Endothelial cell (in vitro differentiated cells): ENCODE data around the gene LIPI. TPM values are rescaled to one million over a fixed set of nuclear protein-coding genes. Genes with fewer than 3 reads are reported as not detected.

Experiments used
- DNase-seq: peaks from one replicate; pipeline ENCODE4 v3.0.0; 2021; ENCODE audit warnings: low spot score
- H3K27ac Mint-ChIP-seq: one replicate; pipeline ENCODE4 v1.8.0; 2021; ENCODE audit warnings: mixed read lengths, inconsistent platforms; ENCODE audit not compliant: unreplicated experiment
- H3K27me3 Mint-ChIP-seq: one replicate; pipeline ENCODE4 v1.8.0; 2021; ENCODE audit warnings: mild to moderate bottlenecking, moderate library complexity, mixed read lengths, inconsistent platforms; ENCODE audit not compliant: unreplicated experiment
- H3K36me3 Mint-ChIP-seq: one replicate; pipeline ENCODE4 v1.8.0; 2021; ENCODE audit warnings: mild to moderate bottlenecking, low read depth, mixed read lengths, inconsistent platforms; ENCODE audit not compliant: unreplicated experiment
- H3K4me1 Mint-ChIP-seq: one replicate; pipeline ENCODE4 v1.8.0; 2021; ENCODE audit warnings: mild to moderate bottlenecking, mixed read lengths, inconsistent platforms; ENCODE audit not compliant: unreplicated experiment
- H3K4me3 Mint-ChIP-seq: one replicate; pipeline ENCODE4 v1.8.0; 2021; ENCODE audit warnings: mild to moderate bottlenecking, mixed read lengths, inconsistent platforms; ENCODE audit not compliant: unreplicated experiment
- H3K9me3 Mint-ChIP-seq: one replicate; pipeline ENCODE4 v1.8.0; 2021; ENCODE audit warnings: mixed read lengths, inconsistent platforms; ENCODE audit not compliant: unreplicated experiment
- total RNA-seq: library from RNA; stranded (reverse); fragmentation: NEBNext Ultra II Directional; extraction: Animal tissue kit (Norgen Biotek cat#: 25700); gene quantifications from one replicate; pipeline ENCODE4 v1.2.1, GENCODE V29; 2021; ENCODE audit not compliant: unreplicated experiment
- TF ChIP-seq, protein P1 (sequence below): fragments of 200-600 bp; sonication (generic); IDR thresholded peaks from one replicate; pipeline ENCODE4 v1.5.0; 2021; ENCODE audit warnings: antibody characterized with exemption; ENCODE audit not compliant: unreplicated experiment

Gene LIPI
- total RNA-seq, 1 donor from 2014 or later, result not detected

DNA sequence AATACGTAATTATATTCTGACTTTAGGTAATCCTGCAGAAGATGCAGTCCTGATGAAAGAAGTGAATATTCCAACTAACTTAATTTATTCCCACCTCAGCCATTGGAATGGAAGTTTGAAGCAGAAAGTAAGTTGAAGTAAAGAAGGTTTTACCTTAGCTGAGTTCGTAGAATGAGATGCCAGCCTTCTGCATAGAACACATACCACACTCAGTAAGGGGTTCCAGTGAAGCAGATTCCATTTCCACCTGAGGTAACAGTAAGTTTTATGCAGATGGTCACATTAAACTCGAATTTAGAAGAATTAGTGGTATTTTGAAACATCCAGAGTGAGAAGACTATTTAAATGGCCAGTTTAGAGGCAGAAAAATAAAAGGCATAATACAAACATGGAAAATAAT is 25.4 kb upstream of the LIPI start:
- TF ChIP-seq, protein P1, sequence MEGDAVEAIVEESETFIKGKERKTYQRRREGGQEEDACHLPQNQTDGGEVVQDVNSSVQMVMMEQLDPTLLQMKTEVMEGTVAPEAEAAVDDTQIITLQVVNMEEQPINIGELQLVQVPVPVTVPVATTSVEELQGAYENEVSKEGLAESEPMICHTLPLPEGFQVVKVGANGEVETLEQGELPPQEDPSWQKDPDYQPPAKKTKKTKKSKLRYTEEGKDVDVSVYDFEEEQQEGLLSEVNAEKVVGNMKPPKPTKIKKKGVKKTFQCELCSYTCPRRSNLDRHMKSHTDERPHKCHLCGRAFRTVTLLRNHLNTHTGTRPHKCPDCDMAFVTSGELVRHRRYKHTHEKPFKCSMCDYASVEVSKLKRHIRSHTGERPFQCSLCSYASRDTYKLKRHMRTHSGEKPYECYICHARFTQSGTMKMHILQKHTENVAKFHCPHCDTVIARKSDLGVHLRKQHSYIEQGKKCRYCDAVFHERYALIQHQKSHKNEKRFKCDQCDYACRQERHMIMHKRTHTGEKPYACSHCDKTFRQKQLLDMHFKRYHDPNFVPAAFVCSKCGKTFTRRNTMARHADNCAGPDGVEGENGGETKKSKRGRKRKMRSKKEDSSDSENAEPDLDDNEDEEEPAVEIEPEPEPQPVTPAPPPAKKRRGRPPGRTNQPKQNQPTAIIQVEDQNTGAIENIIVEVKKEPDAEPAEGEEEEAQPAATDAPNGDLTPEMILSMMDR, result no peak
- H3K27me3 Mint-ChIP-seq, result no peaks in the 10 kb centered on the region
- DNase-seq, result no peak
- H3K4me1 Mint-ChIP-seq, result no peaks in the 10 kb centered on the region
- H3K4me3 Mint-ChIP-seq, result no peak overlapping the region
- no peaks in the 10 kb centered on the region for H3K36me3 Mint-ChIP-seq
- no peak overlapping the region for H3K27ac Mint-ChIP-seq
- H3K9me3 Mint-ChIP-seq, result no peaks in the 10 kb centered on the region

DNA sequence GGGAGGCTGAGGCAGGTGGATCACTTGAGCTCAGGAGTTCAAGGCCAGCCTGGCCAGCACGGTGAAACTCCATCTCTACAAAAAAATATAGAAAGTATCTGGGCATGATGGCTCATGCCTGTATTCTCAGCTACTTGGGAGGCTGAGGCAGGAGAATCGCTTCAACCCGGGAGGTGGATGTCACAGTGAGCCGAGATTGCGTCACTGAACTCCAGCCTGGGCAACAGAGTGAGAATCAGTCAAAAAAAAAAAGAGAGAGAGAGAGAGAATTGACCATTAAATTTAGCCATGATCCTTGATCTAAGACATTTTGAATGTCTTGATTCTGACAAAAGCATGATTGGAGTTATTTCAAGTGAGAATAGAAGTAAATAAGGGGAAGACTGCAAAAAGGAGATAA is 24.3 kb upstream of the LIPI start:
- Mint-ChIP-seq H3K9me3 (peaks cover 7% of the 10 kb centered on the region), H3K27me3 (no peaks in the 10 kb centered on the region), H3K36me3 (peaks cover 3% of the 10 kb centered on the region), H3K4me3 (no peak overlapping the region), H3K27ac (no peak overlapping the region), H3K4me1 (no peaks in the 10 kb centered on the region)
- TF ChIP-seq, protein P1, result no peak
- no peak for DNase-seq

DNA sequence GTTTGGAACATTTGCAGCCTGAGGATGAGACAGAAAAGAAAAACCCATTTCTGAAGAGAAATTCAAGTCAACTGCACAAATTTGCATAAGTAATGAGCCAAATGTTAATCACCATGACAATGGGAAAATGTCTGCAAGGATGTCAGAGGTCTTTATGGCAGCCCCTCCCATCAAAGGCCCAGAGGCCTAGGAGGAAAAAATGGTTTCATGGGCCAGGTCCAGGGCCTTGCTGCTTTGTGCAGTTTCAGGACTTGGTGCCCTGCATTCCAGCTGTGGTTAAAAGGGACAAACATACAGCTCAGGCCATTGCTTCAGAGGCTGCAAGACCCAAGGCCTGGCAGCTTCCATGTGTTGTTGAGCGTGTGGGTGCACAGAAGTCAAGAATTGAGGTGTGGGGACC is 18.6 kb upstream of the LIPI start:
- Mint-ChIP-seq H3K9me3 (peaks cover 20% of the 10 kb centered on the region), H3K36me3 (peaks cover 12% of the 10 kb centered on the region), H3K4me1 (no peaks in the 10 kb centered on the region), H3K4me3 (no peak overlapping the region), H3K27me3 (no peaks in the 10 kb centered on the region), H3K27ac (no peak overlapping the region)
- TF ChIP-seq, protein P1, result no peak
- DNase-seq, result no peak

DNA sequence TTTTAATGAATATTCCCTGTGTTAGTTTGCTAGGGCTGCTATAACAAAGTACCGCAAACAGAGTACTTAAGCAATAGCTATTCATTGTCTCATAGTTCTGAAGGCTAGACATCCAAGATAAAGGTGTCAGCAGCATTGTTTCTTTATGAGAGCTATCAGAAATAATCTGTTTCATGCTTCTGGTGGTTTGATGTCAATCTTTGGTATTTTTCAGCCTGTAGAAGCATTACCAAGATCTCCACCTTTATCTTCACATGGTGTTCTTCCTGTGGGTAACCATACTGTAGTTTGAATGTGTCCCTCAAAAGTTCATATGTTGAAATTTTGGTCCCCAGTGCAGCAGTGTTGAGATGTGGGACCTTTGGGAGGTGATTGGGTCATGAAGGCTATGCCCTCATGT is 12.6 kb upstream of the LIPI start:
- TF ChIP-seq, protein P1, result no peak
- H3K4me1 Mint-ChIP-seq, result no peaks in the 10 kb centered on the region
- no peak overlapping the region for H3K27ac Mint-ChIP-seq
- H3K27me3 Mint-ChIP-seq, result no peaks in the 10 kb centered on the region
- no peak overlapping the region for H3K4me3 Mint-ChIP-seq
- DNase-seq, result no peak
- peaks cover under 1% of the 10 kb centered on the region for H3K9me3 Mint-ChIP-seq
- no peaks in the 10 kb centered on the region for H3K36me3 Mint-ChIP-seq

DNA sequence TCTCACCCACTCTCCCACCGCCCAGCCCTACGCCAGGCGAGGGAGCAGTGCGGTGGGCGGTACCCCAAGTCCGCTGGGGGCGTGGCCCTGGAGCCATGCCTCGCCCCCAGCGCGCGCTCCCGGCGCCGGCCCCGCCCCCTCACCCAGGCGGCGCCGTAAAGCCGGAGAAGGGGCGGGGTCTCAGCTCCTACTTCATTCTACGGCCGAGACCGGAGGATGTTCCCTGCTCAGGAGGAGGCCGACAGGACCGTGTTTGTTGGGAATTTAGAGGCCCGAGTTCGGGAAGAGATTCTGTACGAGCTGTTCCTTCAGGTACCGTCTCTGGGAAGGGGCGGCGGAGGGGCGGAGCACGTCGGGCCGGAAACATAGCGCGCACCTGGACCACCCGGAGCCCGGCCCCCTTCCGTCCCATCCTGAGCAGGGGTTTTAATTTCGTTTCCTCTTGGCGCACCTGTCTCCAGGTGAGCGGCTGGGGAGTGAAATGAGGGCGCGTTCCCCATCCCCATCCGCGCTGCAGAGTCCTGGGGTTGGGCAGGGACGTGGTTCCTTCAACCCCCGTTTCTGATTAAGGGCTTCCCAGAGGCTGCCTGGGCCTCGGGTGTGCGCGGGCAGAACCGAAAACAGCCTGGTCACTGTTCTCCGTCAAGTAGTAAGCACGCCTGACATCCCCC is 5.4 kb upstream of the LIPI start, which contains the start of gene RBM11:
RBM11 (plus strand) TSS at position 187 of the 671 bp plus-strand sequence; CDS start at position 217, 30 bp downstream.
- Mint-ChIP-seq H3K9me3 (no peaks in the 10 kb centered on the region), H3K27me3 (no peaks in the 10 kb centered on the region), H3K4me1 (no peaks in the 10 kb centered on the region), H3K36me3 (no peaks in the 10 kb centered on the region), H3K4me3 (peak within 1 kb of the TSS; percentile 88), H3K27ac (no peak within 1 kb of the TSS)
- TF ChIP-seq, protein P1, result no peak
- peak; percentile 91 for DNase-seq
